ENCODE measurements around the gene MRM2.

Gene MRM2

GRCh38 chr7:2195400-2196246, 46.4 kb downstream of the MRM2 start (continued):
- no peak for TF ChIP-seq ZNF596 (tag by site-specific recombination; IDR thresholded peaks at IDR 0.05)
- no peak for TF ChIP-seq HOXD13 (CRISPR knock-in tag; IDR thresholded peaks at IDR 0.05; ENCODE audit: borderline replicate concordance)

GRCh38 chr7:2193575-2194305, 48.3 kb downstream of the MRM2 start:
- Histone ChIP-seq H3K27ac (ENCODE audit: extremely low read depth, low read depth, low read length) (no peak overlapping the region), H3K36me3 (ENCODE audit: control insufficient read depth in 2 of 2, insufficient read depth in 1 of 2, low read length in 2 of 2) (peaks cover 0 to 47% of the 10 kb centered on the region in 2 experiments; a peak in 2 of 3 replicates), H3K9me3 (ENCODE audit: control insufficient read depth, insufficient read depth, low read depth, low read length) (no peaks in the 10 kb centered on the region), H3K4me3 (ENCODE audit: low read depth, low read length) (no peak overlapping the region), H3K4me1 (ENCODE audit: control insufficient read depth, insufficient read depth, low read length) (no peaks in the 10 kb centered on the region)
- TF ChIP-seq ZNF274 (IDR thresholded peaks at IDR 0.05; ENCODE audit: low read length) (no peak), ZNF274 (tag by site-specific recombination; IDR thresholded peaks at IDR 0.05; ENCODE audit: borderline replicate concordance) (no peak), SP2 (tag by site-specific recombination; IDR thresholded peaks at IDR 0.05) (no peak), ZNF548 (tag by site-specific recombination; IDR thresholded peaks at IDR 0.05) (no peak), ZBTB17 (tag by site-specific recombination; IDR thresholded peaks at IDR 0.05) (no peak), BCL11B (tag by site-specific recombination; IDR thresholded peaks at IDR 0.05; ENCODE audit: low read depth) (no peak), ZNF335 (tag by site-specific recombination; conservative IDR thresholded peaks at IDR 0.05) (no peak), ZNF701 (tag by site-specific recombination; IDR thresholded peaks at IDR 0.05) (no peak), ZNF610 (tag by site-specific recombination; IDR thresholded peaks at IDR 0.05; ENCODE audit: borderline replicate concordance) (no peak), ZNF707 (tag by site-specific recombination; IDR thresholded peaks at IDR 0.05) (no peak), KLF16 (tag by site-specific recombination; IDR thresholded peaks at IDR 0.05) (no peak), MEIS1 (CRISPR knock-in tag; IDR thresholded peaks at IDR 0.05; ENCODE audit: borderline replicate concordance) (no peak), ZNF433 (tag by site-specific recombination; IDR thresholded peaks at IDR 0.05; ENCODE audit: low read depth) (no peak), KLF8 (tag by site-specific recombination; IDR thresholded peaks at IDR 0.05) (no peak), ZBTB44 (tag by site-specific recombination; IDR thresholded peaks at IDR 0.05) (no peak), ZNF843 (tag by site-specific recombination; IDR thresholded peaks at IDR 0.05) (no peak), ZNF791 (tag by site-specific recombination; IDR thresholded peaks at IDR 0.05) (no peak), ZNF560 (tag by site-specific recombination; IDR thresholded peaks at IDR 0.05; ENCODE audit: borderline replicate concordance) (no peak), ZNF211 (tag by site-specific recombination; IDR thresholded peaks at IDR 0.05; ENCODE audit: low read depth) (no peak), ZFP41 (tag by site-specific recombination; IDR thresholded peaks at IDR 0.05; ENCODE audit: borderline replicate concordance) (no peak), ZNF623 (tag by site-specific recombination; IDR thresholded peaks at IDR 0.05) (no peak)
- ChIA-PET POLR2A (no interaction called here), CTCF (interaction anchor here (0.6 to 1.4 kb wide), 2 partner anchors 18 to 348 kb away, joined by 3 read pairs; no protein-coding TSS in a partner anchor)
